Measurements from ENCODE around the gene PTPN7. TPM values are rescaled to one million over a fixed set of nuclear protein-coding genes. Genes with fewer than 3 reads are reported as not detected.

PTPN7 gene
- total and polyA plus RNA-seq, 4 donors, result 0.75 to 7.0 (median 1.7) TPM

GRCh38 chr1:202123336-202123813 is 37.0 kb downstream of the PTPN7 start:
- DNase-seq (ENCODE audit: low spot score), result no peak
- 86% methylated on average over 10 of the region's 10 CpGs for WGBS
- TF ChIP-seq RAD21 (IDR thresholded peaks at IDR 0.05) (no peak), JUND (IDR thresholded peaks at IDR 0.05) (no peak), ZBTB33 (IDR thresholded peaks at IDR 0.05) (no peak), TAF1 (conservative IDR thresholded peaks at IDR 0.05) (no peak), YY1 (IDR thresholded peaks at IDR 0.05) (no peak), HNF4A (conservative IDR thresholded peaks at IDR 0.05) (no peak), GABPA (IDR thresholded peaks at IDR 0.05 in 1 of 2, conservative IDR thresholded peaks at IDR 0.05 in 1 of 2) (no peak), NR2F2 (IDR thresholded peaks at IDR 0.05) (no peak), EGR1 (IDR thresholded peaks at IDR 0.05; ENCODE audit: low read depth in 2 of 2) (no peak), FOXA1 (IDR thresholded peaks at IDR 0.05) (no peak)
- TF ChIP-seq, protein P1, sequence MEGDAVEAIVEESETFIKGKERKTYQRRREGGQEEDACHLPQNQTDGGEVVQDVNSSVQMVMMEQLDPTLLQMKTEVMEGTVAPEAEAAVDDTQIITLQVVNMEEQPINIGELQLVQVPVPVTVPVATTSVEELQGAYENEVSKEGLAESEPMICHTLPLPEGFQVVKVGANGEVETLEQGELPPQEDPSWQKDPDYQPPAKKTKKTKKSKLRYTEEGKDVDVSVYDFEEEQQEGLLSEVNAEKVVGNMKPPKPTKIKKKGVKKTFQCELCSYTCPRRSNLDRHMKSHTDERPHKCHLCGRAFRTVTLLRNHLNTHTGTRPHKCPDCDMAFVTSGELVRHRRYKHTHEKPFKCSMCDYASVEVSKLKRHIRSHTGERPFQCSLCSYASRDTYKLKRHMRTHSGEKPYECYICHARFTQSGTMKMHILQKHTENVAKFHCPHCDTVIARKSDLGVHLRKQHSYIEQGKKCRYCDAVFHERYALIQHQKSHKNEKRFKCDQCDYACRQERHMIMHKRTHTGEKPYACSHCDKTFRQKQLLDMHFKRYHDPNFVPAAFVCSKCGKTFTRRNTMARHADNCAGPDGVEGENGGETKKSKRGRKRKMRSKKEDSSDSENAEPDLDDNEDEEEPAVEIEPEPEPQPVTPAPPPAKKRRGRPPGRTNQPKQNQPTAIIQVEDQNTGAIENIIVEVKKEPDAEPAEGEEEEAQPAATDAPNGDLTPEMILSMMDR (IDR thresholded peaks at IDR 0.05; ENCODE audit: low read depth, low read length, missing input control), result no peak
- Histone ChIP-seq H3K27me3 (ENCODE audit: control insufficient read depth in 4 of 4, insufficient read depth in 4 of 4, low read length in 3 of 4) (peaks cover 0 to 2% (median 0%) of the 10 kb centered on the region in 4 donors), H3K9ac (ENCODE audit: low read depth in 1 of 2, low read length in 2 of 2) (no peak overlapping the region), H3K9me3 (ENCODE audit: control insufficient read depth in 4 of 4, low read length in 3 of 4) (no peaks in the 10 kb centered on the region), H3K36me3 (ENCODE audit: control insufficient read depth in 4 of 4, insufficient read depth in 3 of 4, low read depth in 1 of 4, low read length in 3 of 4) (no peaks in the 10 kb centered on the region), H3K4me3 (ENCODE audit: low read depth in 1 of 3, low read length in 3 of 3) (no peak overlapping the region), H3K27ac (ENCODE audit: low read depth in 1 of 2, low read length in 2 of 2) (no peak overlapping the region), H3K4me1 (ENCODE audit: control insufficient read depth in 4 of 4, insufficient read depth in 4 of 4, low read length in 3 of 4) (peaks cover 0 to 5% (median 2%) of the 10 kb centered on the region in 4 donors)

- TF ChIP-seq, protein P1 (IDR thresholded peaks at IDR 0.05; ENCODE audit: low read depth, low read length, missing input control), result peak; percentile 54
- no peak for TF ChIP-seq FOXA1 (IDR thresholded peaks at IDR 0.05)
- TF ChIP-seq SP1 (IDR thresholded peaks at IDR 0.05), result no peak
- peak; percentile 71 to 81 for TF ChIP-seq RAD21 (IDR thresholded peaks at IDR 0.05)
- no peak for TF ChIP-seq EGR1 (IDR thresholded peaks at IDR 0.05; ENCODE audit: low read depth in 2 of 2)
- Histone ChIP-seq H3K4me3 (ENCODE audit: low read depth in 1 of 3, low read length in 3 of 3) (no peak within 1 kb of the TSS), H3K9me3 (ENCODE audit: control insufficient read depth in 4 of 4, low read length in 3 of 4) (no peaks in the 10 kb centered on the region), H3K27me3 (ENCODE audit: control insufficient read depth in 4 of 4, insufficient read depth in 4 of 4, low read length in 3 of 4) (peaks cover 0 to 2% (median 0%) of the 10 kb centered on the region in 4 donors), H3K4me1 (ENCODE audit: control insufficient read depth in 4 of 4, insufficient read depth in 4 of 4, low read length in 3 of 4) (peaks cover 0 to 7% (median 3%) of the 10 kb centered on the region in 4 donors), H3K9ac (ENCODE audit: low read depth in 1 of 2, low read length in 2 of 2) (no peak within 1 kb of the TSS), H3K27ac (ENCODE audit: low read depth in 1 of 2, low read length in 2 of 2) (no peak within 1 kb of the TSS), H3K36me3 (ENCODE audit: control insufficient read depth in 4 of 4, insufficient read depth in 3 of 4, low read depth in 1 of 4, low read length in 3 of 4) (no peaks in the 10 kb centered on the region)
- WGBS, result 52% methylated on average over 19 of the region's 19 CpGs
- DNase-seq (ENCODE audit: low spot score), result no peak
Observed at GRCh38 chr1:202122639-202123335, 37.6 kb downstream of the PTPN7 start, which contains the start of gene GPR37L1. Gene GPR37L1, plus strand, starts transcription at chr1:202122917. Its CDS starts 47 bp downstream, at chr1:202122964.

Data from liver (tissue), 9 donors.